PC-3 (cell line): ENCODE measurements around the gene CERT1.

Experiments
- CTCF ChIP-seq: fragments of 300-600 bp; sonication (generic); conservative IDR thresholded peaks from 2 replicates; pipeline ENCODE4 v1.5.1; 2017; ENCODE audit warnings: antibody characterized with exemption, low read depth, mild to moderate bottlenecking, low read length
- EZH2 ChIP-seq: fragments of 300-600 bp; sonication (generic); IDR thresholded peaks from one replicate; pipeline ENCODE4 v1.6.1; 2017; ENCODE audit warnings: antibody characterized with exemption, mild to moderate bottlenecking, low read length; ENCODE audit not compliant: unreplicated experiment
- EZH2phosphoT487 ChIP-seq: fragments of 300-600 bp; sonication (generic); IDR thresholded peaks from 2 replicates; pipeline ENCODE4 v1.6.1; 2018; ENCODE audit warnings: mild to moderate bottlenecking, antibody characterized with exemption, low read length, borderline replicate concordance

GRCh38 chr5:75412111-75412990 lies 99.1 kb downstream of the CERT1 start:
- TF ChIP-seq EZH2phosphoT487 = no peak
- TF ChIP-seq CTCF = no peak
- TF ChIP-seq EZH2 = no peak
